WERI-Rb-1 (cell line): ENCODE results near the gene NACC2.

Experiments
- DNase-seq: peaks from one replicate; pipeline ENCODE4 v3.0.0-alpha.2; 2020
- H3K27ac ChIP-seq: fragments of 250-450 bp; sonication (Bioruptor Pico); 2 replicates; pipeline ENCODE4 v1.5.1; 2020; ENCODE audit warnings: mild to moderate bottlenecking, moderate library complexity
- H3K27me3 ChIP-seq: fragments of 250-450 bp; sonication (Bioruptor Pico); 2 replicates; pipeline ENCODE4 v1.5.1; 2021; ENCODE audit warnings: mild to moderate bottlenecking, low read depth, moderate library complexity; ENCODE audit not compliant: insufficient read depth, severe bottlenecking
- H3K36me3 ChIP-seq: fragments of 250-450 bp; sonication (Bioruptor Pico); 2 replicates; pipeline ENCODE4 v1.5.1; 2020; ENCODE audit warnings: mild to moderate bottlenecking, moderate library complexity
- H3K4me3 ChIP-seq: 2 replicates; pipeline ENCODE4 v1.5.1; 2011; ENCODE audit warnings: low read depth, mild to moderate bottlenecking, control low read depth, low read length
- H3K9me3 ChIP-seq: fragments of 250-450 bp; sonication (Bioruptor Pico); 2 replicates; pipeline ENCODE4 v1.5.1; 2021; ENCODE audit warnings: mild to moderate bottlenecking, moderate library complexity; ENCODE audit not compliant: severe bottlenecking
- TF ChIP-seq, protein P1 (sequence below): IDR thresholded peaks from 2 replicates; pipeline ENCODE4 v1.5.1; 2011; ENCODE audit warnings: low read depth, mild to moderate bottlenecking, control low read depth, inconsistent platforms, low read length

NACC2 gene

DNA sequence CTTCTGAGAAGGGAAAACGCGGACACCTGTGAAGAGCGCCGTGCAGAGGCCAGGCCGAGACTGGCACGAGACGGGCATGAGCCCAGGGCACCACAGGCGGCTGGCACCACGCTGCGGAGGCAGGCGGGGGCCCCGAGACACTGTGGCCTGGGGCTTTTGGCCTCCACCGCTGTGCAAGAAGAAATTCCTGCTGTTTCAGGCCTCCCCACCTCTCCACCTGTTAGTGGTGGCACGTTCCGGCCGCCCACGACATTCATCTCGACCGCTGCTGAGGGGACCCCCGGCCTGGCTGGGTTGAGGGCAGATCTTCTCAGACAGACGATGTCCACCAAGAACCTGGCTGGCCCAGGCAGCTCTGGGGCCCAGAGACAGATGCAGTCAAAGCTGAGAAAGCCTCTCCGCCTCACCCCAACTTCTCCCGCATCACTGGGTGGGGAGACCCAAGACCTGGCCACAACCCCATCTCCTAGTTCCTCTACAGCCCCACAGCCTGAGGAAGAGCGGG lies 11.5 kb downstream of the NACC2 start:
- Histone ChIP-seq H3K27me3 (no peaks in the 10 kb centered on the region), H3K27ac (no peak overlapping the region), H3K9me3 (no peaks in the 10 kb centered on the region), H3K4me3 (no peak overlapping the region), H3K36me3 (no peaks in the 10 kb centered on the region)
- no peak for DNase-seq
- TF ChIP-seq, protein P1, sequence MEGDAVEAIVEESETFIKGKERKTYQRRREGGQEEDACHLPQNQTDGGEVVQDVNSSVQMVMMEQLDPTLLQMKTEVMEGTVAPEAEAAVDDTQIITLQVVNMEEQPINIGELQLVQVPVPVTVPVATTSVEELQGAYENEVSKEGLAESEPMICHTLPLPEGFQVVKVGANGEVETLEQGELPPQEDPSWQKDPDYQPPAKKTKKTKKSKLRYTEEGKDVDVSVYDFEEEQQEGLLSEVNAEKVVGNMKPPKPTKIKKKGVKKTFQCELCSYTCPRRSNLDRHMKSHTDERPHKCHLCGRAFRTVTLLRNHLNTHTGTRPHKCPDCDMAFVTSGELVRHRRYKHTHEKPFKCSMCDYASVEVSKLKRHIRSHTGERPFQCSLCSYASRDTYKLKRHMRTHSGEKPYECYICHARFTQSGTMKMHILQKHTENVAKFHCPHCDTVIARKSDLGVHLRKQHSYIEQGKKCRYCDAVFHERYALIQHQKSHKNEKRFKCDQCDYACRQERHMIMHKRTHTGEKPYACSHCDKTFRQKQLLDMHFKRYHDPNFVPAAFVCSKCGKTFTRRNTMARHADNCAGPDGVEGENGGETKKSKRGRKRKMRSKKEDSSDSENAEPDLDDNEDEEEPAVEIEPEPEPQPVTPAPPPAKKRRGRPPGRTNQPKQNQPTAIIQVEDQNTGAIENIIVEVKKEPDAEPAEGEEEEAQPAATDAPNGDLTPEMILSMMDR = no peak

- H3K27me3 ChIP-seq = no peaks in the 10 kb centered on the region
- no peak for DNase-seq
- H3K27ac ChIP-seq = no peak overlapping the region
- H3K4me3 ChIP-seq = no peak overlapping the region
- no peaks in the 10 kb centered on the region for H3K9me3 ChIP-seq
- H3K36me3 ChIP-seq = no peaks in the 10 kb centered on the region
- TF ChIP-seq, protein P1 = no peak
Measured at GRCh38 chr9:136082496-136083361, 12.4 kb downstream of the NACC2 start.

GRCh38 chr9:136081826-136082495 lies 13.1 kb downstream of the NACC2 start:
- Histone ChIP-seq H3K27ac (no peak overlapping the region), H3K9me3 (no peaks in the 10 kb centered on the region), H3K36me3 (no peaks in the 10 kb centered on the region), H3K27me3 (no peaks in the 10 kb centered on the region), H3K4me3 (no peak overlapping the region)
- no peak for DNase-seq
- TF ChIP-seq, protein P1 = no peak

DNA sequence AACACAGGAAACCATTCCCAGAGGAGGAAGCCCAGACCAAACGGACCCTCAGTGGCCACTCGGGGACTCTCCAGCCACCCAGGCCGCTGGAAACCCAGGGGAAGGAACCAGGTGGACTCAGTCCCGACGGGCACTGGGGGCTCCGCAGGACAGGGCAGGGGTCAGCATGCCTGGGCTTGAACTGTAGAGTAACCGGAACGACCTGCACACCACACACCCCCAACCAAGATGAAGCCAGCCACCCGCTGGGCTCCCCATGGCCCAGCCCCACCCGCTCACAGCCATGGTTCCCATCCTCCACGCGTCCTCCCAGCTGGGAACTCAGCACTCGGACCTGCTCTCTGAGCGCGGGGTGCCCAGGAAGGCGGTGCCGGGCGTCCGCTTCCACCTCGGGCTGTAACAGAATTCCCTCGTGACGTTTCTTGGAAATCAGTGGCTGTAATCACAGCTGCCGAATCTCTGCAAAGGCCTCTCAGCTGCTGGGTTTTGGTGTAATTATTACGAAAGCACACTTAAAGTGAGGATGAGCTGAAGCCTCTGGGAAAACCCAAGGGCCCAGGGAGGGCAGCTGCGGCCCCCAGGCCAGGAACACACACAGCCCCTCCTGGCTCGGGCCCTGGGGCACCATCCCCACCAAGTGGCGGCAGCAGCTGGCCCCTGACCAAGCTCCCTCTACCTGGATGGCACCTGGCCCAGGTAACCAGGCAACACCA lies 13.8 kb downstream of the NACC2 start:
- Histone ChIP-seq H3K36me3 (no peaks in the 10 kb centered on the region), H3K4me3 (no peak overlapping the region), H3K27me3 (no peaks in the 10 kb centered on the region), H3K27ac (no peak overlapping the region), H3K9me3 (no peaks in the 10 kb centered on the region)
- TF ChIP-seq, protein P1 = no peak
- no peak for DNase-seq

GRCh38 chr9:136080716-136081112 lies 14.4 kb downstream of the NACC2 start:
- no peaks in the 10 kb centered on the region for H3K27me3 ChIP-seq
- DNase-seq = no peak
- no peak overlapping the region for H3K4me3 ChIP-seq
- H3K9me3 ChIP-seq = no peaks in the 10 kb centered on the region
- TF ChIP-seq, protein P1 = no peak
- no peaks in the 10 kb centered on the region; the same call in 1 of the 2 replicates for H3K36me3 ChIP-seq
- H3K27ac ChIP-seq = no peak overlapping the region
